Measurements from ENCODE around the gene DDR2. TPM values are rescaled to one million over a fixed set of nuclear protein-coding genes. Genes with fewer than 3 reads are reported as not detected.

Gene DDR2
- total RNA-seq, 1 donor from 2014 or later = 54.4 TPM

DNA sequence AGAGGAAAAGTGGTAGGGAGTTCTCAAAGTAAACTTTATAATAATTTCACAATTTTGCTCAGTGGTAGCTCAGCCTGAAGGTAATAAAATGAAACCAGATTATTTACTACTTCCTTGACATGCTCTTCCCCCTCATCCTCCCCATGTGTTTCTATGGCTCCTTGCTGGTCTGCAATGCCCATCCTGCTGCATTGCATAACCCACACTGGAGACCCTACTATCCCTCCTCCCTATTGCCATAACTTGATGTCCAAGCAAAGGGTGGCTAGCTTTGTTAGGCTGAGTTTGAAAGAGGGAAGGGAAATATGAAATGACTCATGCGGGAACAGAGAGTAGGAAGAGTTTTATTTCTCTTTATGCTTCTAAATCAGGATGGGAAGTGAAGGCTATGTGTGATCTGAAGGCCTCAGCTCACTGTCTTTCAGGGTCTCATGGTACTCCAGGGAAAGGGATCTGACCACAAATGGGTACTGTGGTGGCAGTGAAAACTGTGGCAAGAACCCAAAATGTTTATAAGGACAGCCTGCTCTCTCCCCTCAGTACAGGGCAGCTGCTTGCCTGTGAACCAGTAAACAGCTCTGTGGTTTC lies 121.8 kb downstream of the DDR2 start:
- H3K27me3 Mint-ChIP-seq = peaks cover 2% of the 10 kb centered on the region
- no peak for TF ChIP-seq CTCF (conservative IDR thresholded peaks at IDR 0.05)
- H3K9me3 Mint-ChIP-seq = no peaks in the 10 kb centered on the region
- H3K4me1 Mint-ChIP-seq (ENCODE audit: unreplicated experiment) = no peaks in the 10 kb centered on the region
- H3K27ac Mint-ChIP-seq = no peak overlapping the region
- DNase-seq (ENCODE audit: extremely low spot score, unreplicated experiment) = no peak
- no peaks in the 10 kb centered on the region for H3K36me3 Mint-ChIP-seq
- H3K4me3 Mint-ChIP-seq = no peak overlapping the region

DNA sequence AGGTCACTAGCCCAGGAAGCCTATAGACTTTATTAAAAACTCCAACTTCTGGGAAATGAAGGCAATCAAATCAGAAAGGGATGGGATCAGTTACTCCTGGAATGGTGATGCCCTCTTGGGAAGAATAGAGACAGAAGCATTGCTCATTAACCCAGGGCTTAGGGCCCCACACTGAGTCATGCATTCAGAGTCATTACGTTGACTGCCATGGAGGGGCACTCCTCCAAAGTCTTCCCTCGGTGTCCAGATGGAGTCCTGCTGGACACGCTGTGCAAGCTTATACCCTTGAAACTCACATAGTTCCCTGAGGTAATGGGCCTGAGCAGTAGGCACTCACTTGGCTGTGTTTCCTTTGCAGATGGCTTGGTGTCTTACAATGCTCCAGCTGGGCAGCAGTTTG lies 123.0 kb downstream of the DDR2 start:
- DNase-seq (ENCODE audit: extremely low spot score, unreplicated experiment) = no peak
- no peak overlapping the region for H3K27ac Mint-ChIP-seq
- no peak for TF ChIP-seq CTCF (conservative IDR thresholded peaks at IDR 0.05)
- H3K9me3 Mint-ChIP-seq = no peaks in the 10 kb centered on the region
- H3K36me3 Mint-ChIP-seq = no peaks in the 10 kb centered on the region
- H3K4me3 Mint-ChIP-seq = no peak overlapping the region
- no peaks in the 10 kb centered on the region for H3K4me1 Mint-ChIP-seq (ENCODE audit: unreplicated experiment)
- H3K27me3 Mint-ChIP-seq = no peaks in the 10 kb centered on the region

GRCh38 chr1:162756523-162756922 lies 124.3 kb downstream of the DDR2 start:
- H3K36me3 Mint-ChIP-seq = no peaks in the 10 kb centered on the region
- H3K27ac Mint-ChIP-seq = no peak overlapping the region
- no peaks in the 10 kb centered on the region for H3K9me3 Mint-ChIP-seq
- DNase-seq (ENCODE audit: extremely low spot score, unreplicated experiment) = no peak
- TF ChIP-seq CTCF (conservative IDR thresholded peaks at IDR 0.05) = no peak
- H3K4me3 Mint-ChIP-seq = no peak overlapping the region
- no peaks in the 10 kb centered on the region for H3K27me3 Mint-ChIP-seq
- H3K4me1 Mint-ChIP-seq (ENCODE audit: unreplicated experiment) = no peaks in the 10 kb centered on the region

GRCh38 chr1:162757476-162757875 lies 125.2 kb downstream of the DDR2 start:
- Mint-ChIP-seq H3K4me3 (no peak overlapping the region), H3K4me1 (ENCODE audit: unreplicated experiment) (no peaks in the 10 kb centered on the region), H3K36me3 (no peaks in the 10 kb centered on the region), H3K27ac (no peak overlapping the region), H3K27me3 (no peaks in the 10 kb centered on the region), H3K9me3 (no peaks in the 10 kb centered on the region)
- no peak for TF ChIP-seq CTCF (conservative IDR thresholded peaks at IDR 0.05)
- no peak for DNase-seq (ENCODE audit: extremely low spot score, unreplicated experiment)

GRCh38 chr1:162765788-162766187 lies 133.5 kb downstream of the DDR2 start:
- no peak for TF ChIP-seq CTCF (conservative IDR thresholded peaks at IDR 0.05)
- Mint-ChIP-seq H3K36me3 (peaks cover 12% of the 10 kb centered on the region), H3K27me3 (peaks cover 3% of the 10 kb centered on the region), H3K27ac (no peak overlapping the region), H3K4me1 (ENCODE audit: unreplicated experiment) (no peaks in the 10 kb centered on the region), H3K4me3 (no peak overlapping the region), H3K9me3 (no peaks in the 10 kb centered on the region)
- DNase-seq (ENCODE audit: extremely low spot score, unreplicated experiment) = no peak
